Superior temporal gyrus (tissue), 1 donor: ENCODE measurements around the gene ABCA7.

Source experiments
- DNase-seq: peaks from one replicate; pipeline ENCODE4 v3.0.0-alpha.2; 2016; ENCODE audit errors: extremely low spot score

ABCA7 gene

DNA sequence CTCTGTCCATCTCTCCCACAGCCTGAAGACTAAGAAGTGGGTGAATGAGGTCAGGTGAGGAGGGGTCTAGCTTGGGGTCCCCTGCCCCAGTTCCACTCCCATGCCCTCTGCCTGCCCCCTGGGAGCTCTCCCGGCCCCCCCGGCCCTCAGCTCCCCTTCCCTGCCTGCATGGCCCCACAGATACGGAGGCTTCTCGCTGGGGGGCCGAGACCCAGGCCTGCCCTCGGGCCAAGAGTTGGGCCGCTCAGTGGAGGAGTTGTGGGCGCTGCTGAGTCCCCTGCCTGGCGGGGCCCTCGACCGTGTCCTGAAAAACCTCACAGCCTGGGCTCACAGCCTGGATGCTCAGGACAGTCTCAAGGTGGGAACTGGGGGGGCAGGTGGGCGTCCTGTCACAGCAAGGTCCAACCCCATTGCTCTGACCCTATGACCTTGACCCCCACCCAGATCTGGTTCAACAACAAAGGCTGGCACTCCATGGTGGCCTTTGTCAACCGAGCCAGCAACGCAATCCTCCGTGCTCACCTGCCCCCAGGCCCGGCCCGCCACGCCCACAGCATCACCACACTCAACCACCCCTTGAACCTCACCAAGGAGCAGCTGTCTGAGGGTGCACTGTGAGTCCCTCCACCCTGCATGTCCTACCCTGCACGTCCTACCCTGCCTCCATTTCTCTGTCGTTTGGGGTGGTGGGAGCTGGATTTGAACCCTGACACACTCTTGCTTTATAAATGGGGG is 16.1 kb downstream of the ABCA7 start:
- DNase-seq = no peak

DNA sequence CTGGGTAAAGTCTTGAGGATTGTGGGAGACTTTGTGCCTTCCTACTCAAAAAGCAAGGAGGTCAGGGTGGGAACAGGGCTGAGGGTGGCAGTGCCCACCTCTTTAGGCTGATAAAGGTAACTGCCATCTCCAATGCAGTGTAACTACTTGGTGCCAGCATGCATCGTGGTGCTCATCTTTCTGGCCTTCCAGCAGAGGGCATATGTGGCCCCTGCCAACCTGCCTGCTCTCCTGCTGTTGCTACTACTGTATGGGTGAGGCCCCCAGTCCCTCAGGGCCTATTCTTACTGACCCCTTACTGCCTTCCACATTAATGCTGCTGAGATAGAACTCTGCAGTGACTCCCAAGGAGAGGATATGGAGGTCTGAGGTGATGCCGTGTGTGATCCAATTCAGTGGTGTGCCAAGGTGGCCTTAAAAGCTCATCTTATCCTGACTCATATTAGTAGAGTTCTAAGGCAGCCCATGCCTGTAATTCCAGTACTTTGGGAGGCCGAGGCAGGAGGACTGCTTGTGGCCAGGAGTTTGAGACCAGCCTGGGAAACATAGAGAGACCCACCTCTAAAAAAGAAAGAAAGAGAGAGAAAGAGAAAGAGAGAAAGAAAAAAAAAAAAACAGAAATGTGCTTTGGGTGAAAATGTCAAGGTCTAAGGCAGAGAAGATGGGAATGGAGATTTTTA is 17.4 kb downstream of the ABCA7 start:
- DNase-seq = no peak

DNA sequence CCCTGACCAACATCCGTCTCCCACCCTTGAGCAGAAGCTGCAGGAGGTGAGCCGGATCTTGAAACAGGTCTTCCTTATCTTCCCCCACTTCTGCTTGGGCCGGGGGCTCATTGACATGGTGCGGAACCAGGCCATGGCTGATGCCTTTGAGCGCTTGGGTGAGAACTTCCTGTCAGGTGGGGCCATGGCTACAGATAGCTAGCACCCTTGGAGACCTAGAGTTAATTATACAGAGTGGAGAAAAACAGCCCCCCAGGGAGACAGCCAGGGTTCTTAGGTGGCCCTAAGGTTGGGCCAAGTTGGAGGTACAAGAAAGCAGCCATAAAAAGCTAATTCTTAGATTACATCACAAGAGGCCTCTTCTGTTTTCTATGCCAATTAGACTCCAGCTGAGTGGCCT is 18.2 kb downstream of the ABCA7 start:
- DNase-seq = no peak

- DNase-seq = no peak
These were observed 20.8 kb downstream of the ABCA7 start for GRCh38 chr19:1060689-1061088.

GRCh38 chr19:1061987-1062386 is 22.1 kb downstream of the ABCA7 start:
- DNase-seq = no peak

- no peak for DNase-seq
These were observed 22.6 kb downstream of the ABCA7 start for GRCh38 chr19:1062387-1063029.

DNA sequence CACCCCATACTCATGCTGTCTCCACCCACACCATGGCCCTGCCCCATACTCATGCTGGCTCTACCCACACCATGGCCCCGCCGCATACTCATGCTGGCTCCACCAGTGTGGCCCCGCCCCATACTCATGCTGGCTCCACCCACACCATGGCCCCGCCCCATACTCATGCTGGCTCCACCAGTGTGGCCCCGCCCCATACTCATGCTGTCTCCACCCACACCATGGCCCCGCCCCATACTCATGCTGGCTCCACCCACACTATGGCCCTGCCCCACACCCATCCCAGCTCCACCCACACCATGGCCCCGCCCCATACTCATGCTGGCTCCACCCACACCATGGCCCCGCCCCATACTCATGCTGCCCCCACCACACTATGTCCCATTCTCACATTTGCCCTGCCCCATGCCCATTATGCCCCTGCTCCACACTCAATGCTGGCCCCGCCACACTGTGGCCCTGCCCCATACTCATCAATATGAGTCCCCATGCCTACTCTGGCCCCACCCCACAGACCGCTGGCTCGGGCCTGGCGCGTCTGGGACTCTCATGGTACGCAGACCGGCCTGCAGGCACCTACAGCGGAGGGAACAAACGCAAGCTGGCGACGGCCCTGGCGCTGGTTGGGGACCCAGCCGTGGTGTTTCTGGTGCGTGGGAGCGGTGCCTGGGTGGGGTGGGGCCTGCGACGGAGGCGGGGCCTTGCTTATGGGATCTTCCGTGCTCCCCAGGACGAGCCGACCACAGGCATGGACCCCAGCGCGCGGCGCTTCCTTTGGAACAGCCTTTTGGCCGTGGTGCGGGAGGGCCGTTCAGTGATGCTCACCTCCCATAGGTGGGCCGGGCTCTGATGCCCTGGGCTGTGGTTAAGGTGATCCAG is 23.4 kb downstream of the ABCA7 start:
- no peak for DNase-seq

- DNase-seq = no peak
These were observed 24.2 kb downstream of the ABCA7 start for GRCh38 chr19:1063909-1064660.

- no peak for DNase-seq
These were observed 25.0 kb downstream of the ABCA7 start for GRCh38 chr19:1064661-1065605.

DNA sequence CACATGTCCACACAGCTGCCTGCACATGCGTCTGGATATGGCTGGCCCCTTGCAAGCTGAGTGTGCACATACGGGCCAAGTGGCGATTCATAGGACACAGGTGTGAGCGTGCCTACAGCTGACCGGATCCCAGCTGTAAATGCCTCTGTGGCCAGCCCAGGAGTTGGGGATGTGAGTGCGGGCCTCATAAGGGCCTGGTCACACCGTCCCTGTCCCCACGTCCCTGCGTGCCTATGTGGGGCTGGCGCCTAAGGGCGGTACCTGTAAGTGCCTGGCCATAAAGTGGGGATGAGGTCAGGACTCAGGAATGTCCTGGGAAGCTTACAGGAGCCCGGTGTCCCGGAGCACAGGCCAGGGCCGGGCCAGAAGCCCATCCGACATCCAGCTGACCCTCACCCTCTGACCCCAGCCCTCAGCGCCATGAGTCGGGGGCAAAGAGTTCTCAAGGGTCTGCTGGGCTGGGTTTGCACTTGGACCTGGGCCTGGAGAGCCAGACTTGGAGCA is 25.8 kb downstream of the ABCA7 start:
- DNase-seq = no peak

DNA sequence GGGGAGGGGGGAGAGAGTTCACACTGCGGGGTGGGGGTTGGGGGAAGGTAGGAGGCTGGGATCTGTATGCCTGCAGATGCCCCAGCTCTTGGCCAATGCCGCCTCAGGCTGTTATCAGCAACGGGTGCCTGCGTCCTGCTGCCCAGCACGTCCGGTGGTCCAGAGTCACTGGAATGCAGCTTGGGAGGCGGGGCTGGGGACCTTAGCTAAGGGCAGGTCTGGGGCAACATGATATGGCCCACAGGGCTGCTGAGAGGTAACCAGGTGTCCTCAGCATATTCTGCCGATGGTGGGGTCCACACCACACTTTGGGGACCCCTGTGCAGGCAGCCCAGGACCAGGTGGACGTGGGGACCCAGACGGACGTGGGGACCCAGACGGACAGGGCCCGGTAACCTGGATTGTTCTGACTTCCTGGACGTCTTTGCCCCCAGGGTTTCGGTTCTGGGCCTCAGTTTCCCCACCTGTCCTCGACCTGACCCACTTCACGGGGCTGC is 26.4 kb downstream of the ABCA7 start:
- no peak for DNase-seq

- DNase-seq = no peak
These were observed 26.9 kb downstream of the ABCA7 start, which contains the start of gene ARHGAP45 for GRCh38 chr19:1066748-1067340. TSS of gene ARHGAP45 (plus strand) at chr19:1067167. CDS start at chr19:1067406, 239 bp downstream.

DNA sequence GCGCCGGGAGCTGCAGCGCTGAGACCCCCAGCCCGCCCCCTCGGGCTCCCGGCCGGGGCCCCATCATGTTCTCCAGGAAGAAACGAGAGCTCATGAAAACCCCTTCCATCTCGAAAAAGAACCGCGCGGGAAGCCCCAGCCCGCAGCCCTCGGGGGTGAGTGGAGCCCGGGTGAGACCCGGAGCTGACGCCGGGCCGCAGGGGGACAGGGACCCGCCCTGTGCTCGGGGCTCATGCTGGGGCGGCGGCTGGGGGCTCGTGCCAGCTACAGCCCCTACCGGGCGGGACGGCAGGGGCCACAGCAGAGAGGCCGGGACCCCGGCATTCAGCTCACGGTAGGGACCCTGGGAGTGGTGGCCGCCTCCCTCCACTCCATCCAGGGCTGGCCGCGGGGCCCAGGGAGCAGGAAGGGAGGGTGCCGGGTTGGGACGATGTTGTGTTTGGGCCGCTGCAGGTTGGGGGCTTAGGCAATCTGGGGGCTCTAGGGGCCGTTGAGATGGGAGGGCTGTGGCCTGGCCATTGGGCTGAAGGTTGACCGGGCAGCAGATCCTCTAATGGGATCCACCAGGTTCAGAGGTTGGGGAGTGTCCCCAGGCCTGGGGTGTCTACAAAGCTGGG is 27.5 kb downstream of the ABCA7 start:
- no peak for DNase-seq

GRCh38 chr19:1068009-1069001 is 28.4 kb downstream of the ABCA7 start:
- no peak for DNase-seq

DNA sequence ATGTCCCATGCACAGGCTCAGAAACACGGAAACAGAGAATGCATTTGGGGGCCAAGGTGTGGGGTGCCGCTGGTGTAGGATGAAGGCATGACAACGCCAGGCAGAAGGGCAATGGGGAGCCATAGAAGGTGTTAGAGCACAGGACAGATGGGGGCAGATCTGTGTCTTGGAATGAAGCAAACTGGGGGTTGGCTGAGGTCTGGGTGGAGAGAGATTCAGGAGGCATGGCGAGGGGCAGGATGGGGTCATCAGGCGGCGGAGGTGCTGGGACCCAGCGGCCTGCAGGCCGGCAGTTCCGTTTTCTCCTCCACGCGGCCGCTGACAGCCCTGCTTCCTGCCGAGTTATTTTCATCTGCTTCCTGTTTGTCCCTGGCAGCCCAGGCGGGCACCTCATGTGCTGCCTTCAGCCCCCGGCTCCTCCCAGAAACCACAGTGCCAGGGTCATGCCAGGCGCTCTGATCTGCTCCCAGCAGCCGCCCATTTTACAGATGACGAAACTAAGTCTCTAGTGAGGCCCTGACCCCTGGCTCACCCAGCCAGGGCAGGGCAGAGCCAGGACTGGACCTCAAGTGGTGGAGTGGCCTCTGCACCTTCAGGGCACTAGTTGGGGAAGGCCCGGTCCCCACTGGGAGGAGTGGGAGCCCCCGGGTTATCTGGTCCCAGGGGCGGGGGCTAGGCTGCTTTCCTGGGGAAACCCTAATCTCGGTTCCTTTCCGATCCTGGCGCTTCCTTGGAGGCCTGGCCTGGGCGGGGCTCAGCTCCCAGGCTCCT is 29.3 kb downstream of the ABCA7 start:
- peak; percentile 10 for DNase-seq

DNA sequence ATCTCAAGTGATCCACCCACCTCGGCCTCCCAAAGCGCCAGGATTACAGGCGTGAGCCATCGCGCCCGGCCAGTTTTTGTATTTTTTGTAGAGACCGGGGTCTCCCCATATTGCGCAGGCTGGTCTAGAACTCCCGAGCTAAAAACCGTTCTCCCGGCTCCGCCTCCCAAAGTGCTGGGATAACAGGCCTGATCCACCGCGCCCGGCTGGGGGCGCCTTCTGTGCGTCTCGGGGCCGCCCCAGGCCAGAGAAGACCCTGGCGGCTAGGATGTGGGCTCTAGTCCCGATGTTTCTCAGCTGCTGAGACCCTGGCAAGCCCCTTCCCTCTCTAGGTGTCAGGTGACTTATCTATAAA is 30.6 kb downstream of the ABCA7 start:
- no peak for DNase-seq
